Measurements from ENCODE around the gene SYCP2. TPM values are rescaled to one million over a fixed set of nuclear protein-coding genes. Genes with fewer than 3 reads are reported as not detected.

Gene SYCP2
- total and polyA plus RNA-seq, 4 donors, result 2.4 to 11.0 (median 6.0) TPM

GRCh38 chr20:59937150-59937549 is 3.7 kb upstream of the SYCP2 start:
- H3K36me3 ChIP-seq (ENCODE audit: control insufficient read depth, insufficient read depth, low read length), result peaks cover 9% of the 10 kb centered on the region
- peak in 1 of 6 donors; percentile 18 for DNase-seq (ENCODE audit: low read depth in 4 of 6, low spot score in 6 of 6)
- H3K4me1 ChIP-seq (ENCODE audit: control insufficient read depth, insufficient read depth, low read length), result peaks cover 34% of the 10 kb centered on the region
- H3K27me3 ChIP-seq (ENCODE audit: control insufficient read depth, insufficient read depth, low read length), result no peaks in the 10 kb centered on the region
- WGBS (ENCODE audit: insufficient coverage), result 71% methylated on average over 1 of the region's 3 CpGs
- H3K4me3 ChIP-seq (ENCODE audit: low read depth, low read length), result no peak overlapping the region
- no peak overlapping the region for H3K27ac ChIP-seq (ENCODE audit: low read depth, low read length)
- no peaks in the 10 kb centered on the region for H3K9me3 ChIP-seq (ENCODE audit: control insufficient read depth, insufficient read depth, low read length)

- Histone ChIP-seq H3K9me3 (ENCODE audit: control insufficient read depth, insufficient read depth, low read length) (no peaks in the 10 kb centered on the region), H3K36me3 (ENCODE audit: control insufficient read depth, insufficient read depth, low read length) (peaks cover 9% of the 10 kb centered on the region), H3K4me3 (ENCODE audit: low read depth, low read length) (no peak overlapping the region), H3K4me1 (ENCODE audit: control insufficient read depth, insufficient read depth, low read length) (peaks cover 34% of the 10 kb centered on the region), H3K27ac (ENCODE audit: low read depth, low read length) (no peak overlapping the region), H3K27me3 (ENCODE audit: control insufficient read depth, insufficient read depth, low read length) (no peaks in the 10 kb centered on the region)
- no peak for DNase-seq (ENCODE audit: low read depth in 4 of 6, low spot score in 6 of 6)
- no CpG with 5 or more reads among the region's 4 CpGs for WGBS (ENCODE audit: insufficient coverage)
Observed at GRCh38 chr20:59936409-59936808, 3.0 kb upstream of the SYCP2 start.

GRCh38 chr20:59935457-59936185 is 2.2 kb upstream of the SYCP2 start:
- Histone ChIP-seq H3K36me3 (ENCODE audit: control insufficient read depth, insufficient read depth, low read length) (peaks cover 9% of the 10 kb centered on the region), H3K4me3 (ENCODE audit: low read depth, low read length) (no peak overlapping the region), H3K27ac (ENCODE audit: low read depth, low read length) (no peak overlapping the region), H3K27me3 (ENCODE audit: control insufficient read depth, insufficient read depth, low read length) (no peaks in the 10 kb centered on the region), H3K9me3 (ENCODE audit: control insufficient read depth, insufficient read depth, low read length) (no peaks in the 10 kb centered on the region), H3K4me1 (ENCODE audit: control insufficient read depth, insufficient read depth, low read length) (peaks cover 34% of the 10 kb centered on the region)
- WGBS (ENCODE audit: insufficient coverage), result 100% methylated on average over 3 of the region's 8 CpGs
- DNase-seq (ENCODE audit: low read depth in 4 of 6, low spot score in 6 of 6), result no peak

- Histone ChIP-seq H3K4me3 (ENCODE audit: low read depth, low read length) (peak overlapping the region; percentile 71), H3K9me3 (ENCODE audit: control insufficient read depth, insufficient read depth, low read length) (no peaks in the 10 kb centered on the region), H3K27ac (ENCODE audit: low read depth, low read length) (no peak overlapping the region), H3K4me1 (ENCODE audit: control insufficient read depth, insufficient read depth, low read length) (peaks cover 22% of the 10 kb centered on the region), H3K27me3 (ENCODE audit: control insufficient read depth, insufficient read depth, low read length) (no peaks in the 10 kb centered on the region), H3K36me3 (ENCODE audit: control insufficient read depth, insufficient read depth, low read length) (peaks cover 5% of the 10 kb centered on the region)
- DNase-seq (ENCODE audit: low read depth in 4 of 6, low spot score in 6 of 6), result peak in 3 of 6 donors; percentile 55 to 85 (median 77)
- under 1% methylated on average over 55 of the region's 59 CpGs for WGBS (ENCODE audit: insufficient coverage)
Observed at GRCh38 chr20:59933849-59934585, 580 bp upstream of the SYCP2 start.

GRCh38 chr20:59932616-59933295 is 681 bp downstream of the SYCP2 start:
- H3K4me3 ChIP-seq (ENCODE audit: low read depth, low read length), result no peak overlapping the region

GRCh38 chr20:59931511-59932312 is 1.7 kb downstream of the SYCP2 start:
- Histone ChIP-seq H3K36me3 (ENCODE audit: control insufficient read depth, insufficient read depth, low read length) (peaks cover 2% of the 10 kb centered on the region), H3K9me3 (ENCODE audit: control insufficient read depth, insufficient read depth, low read length) (no peaks in the 10 kb centered on the region), H3K4me3 (ENCODE audit: low read depth, low read length) (no peak overlapping the region), H3K27me3 (ENCODE audit: control insufficient read depth, insufficient read depth, low read length) (no peaks in the 10 kb centered on the region), H3K4me1 (ENCODE audit: control insufficient read depth, insufficient read depth, low read length) (peaks cover 14% of the 10 kb centered on the region), H3K27ac (ENCODE audit: low read depth, low read length) (no peak overlapping the region)
- WGBS (ENCODE audit: insufficient coverage), result 68% methylated on average over 3 of the region's 9 CpGs
- no peak for DNase-seq (ENCODE audit: low read depth in 4 of 6, low spot score in 6 of 6)

More at GRCh38 chr20:59932616-59933295, 681 bp downstream of the SYCP2 start:
- H3K36me3 ChIP-seq (ENCODE audit: control insufficient read depth, insufficient read depth, low read length), result peaks cover 2% of the 10 kb centered on the region
- no peaks in the 10 kb centered on the region for H3K27me3 ChIP-seq (ENCODE audit: control insufficient read depth, insufficient read depth, low read length)
- no peaks in the 10 kb centered on the region for H3K9me3 ChIP-seq (ENCODE audit: control insufficient read depth, insufficient read depth, low read length)
- peaks cover 14% of the 10 kb centered on the region for H3K4me1 ChIP-seq (ENCODE audit: control insufficient read depth, insufficient read depth, low read length)
- DNase-seq (ENCODE audit: low read depth in 4 of 6, low spot score in 6 of 6), result no peak
- whole genome bisulfite sequencing (ENCODE audit: insufficient coverage), result 82% methylated on average over 67 of the region's 72 CpGs
- no peak overlapping the region for H3K27ac ChIP-seq (ENCODE audit: low read depth, low read length)

- H3K27ac ChIP-seq (ENCODE audit: low read depth, low read length), result no peak overlapping the region
- DNase-seq (ENCODE audit: low read depth in 4 of 6, low spot score in 6 of 6), result peak in 1 of 6 donors; percentile 19
- no peak overlapping the region for H3K4me3 ChIP-seq (ENCODE audit: low read depth, low read length)
- no peaks in the 10 kb centered on the region for H3K9me3 ChIP-seq (ENCODE audit: control insufficient read depth, insufficient read depth, low read length)
- H3K36me3 ChIP-seq (ENCODE audit: control insufficient read depth, insufficient read depth, low read length), result no peaks in the 10 kb centered on the region
- H3K27me3 ChIP-seq (ENCODE audit: control insufficient read depth, insufficient read depth, low read length), result no peaks in the 10 kb centered on the region
- H3K4me1 ChIP-seq (ENCODE audit: control insufficient read depth, insufficient read depth, low read length), result no peaks in the 10 kb centered on the region
Observed at GRCh38 chr20:59925899-59926298, 7.5 kb downstream of the SYCP2 start.

- Histone ChIP-seq H3K27ac (ENCODE audit: low read depth, low read length) (no peak overlapping the region), H3K27me3 (ENCODE audit: control insufficient read depth, insufficient read depth, low read length) (no peaks in the 10 kb centered on the region), H3K4me3 (ENCODE audit: low read depth, low read length) (no peak overlapping the region), H3K9me3 (ENCODE audit: control insufficient read depth, insufficient read depth, low read length) (no peaks in the 10 kb centered on the region), H3K4me1 (ENCODE audit: control insufficient read depth, insufficient read depth, low read length) (no peaks in the 10 kb centered on the region), H3K36me3 (ENCODE audit: control insufficient read depth, insufficient read depth, low read length) (no peaks in the 10 kb centered on the region)
- WGBS (ENCODE audit: insufficient coverage), result no CpG with 5 or more reads among the region's 1 CpG
- DNase-seq (ENCODE audit: low read depth in 4 of 6, low spot score in 6 of 6), result no peak
Observed at GRCh38 chr20:59925359-59925758, 8.1 kb downstream of the SYCP2 start.

- Histone ChIP-seq H3K4me3 (ENCODE audit: low read depth, low read length) (no peak overlapping the region), H3K36me3 (ENCODE audit: control insufficient read depth, insufficient read depth, low read length) (no peaks in the 10 kb centered on the region), H3K27ac (ENCODE audit: low read depth, low read length) (no peak overlapping the region), H3K9me3 (ENCODE audit: control insufficient read depth, insufficient read depth, low read length) (no peaks in the 10 kb centered on the region), H3K27me3 (ENCODE audit: control insufficient read depth, insufficient read depth, low read length) (no peaks in the 10 kb centered on the region), H3K4me1 (ENCODE audit: control insufficient read depth, insufficient read depth, low read length) (no peaks in the 10 kb centered on the region)
- WGBS (ENCODE audit: insufficient coverage), result no CpG with 5 or more reads among the region's 1 CpG
- no peak for DNase-seq (ENCODE audit: low read depth in 4 of 6, low spot score in 6 of 6)
Observed at GRCh38 chr20:59923514-59923913, 9.9 kb downstream of the SYCP2 start.

Data from spinal cord (tissue), 10 donors.